Measurements from ENCODE around the gene ABRACL.
"Not testable (repeated sequence)": the region's sequence is repeated elsewhere in the genome, so short reads cannot be mapped to it uniquely, and the experiment has no call there.

The ABRACL gene

GRCh38 chr6:138991206-138991605, 37.3 kb upstream of the ABRACL start:
- no peak for DNase-seq (ENCODE audit: extremely low spot score)
- ChIA-PET CTCF (no interaction called here), POLR2A (no interaction called here)
- no peak for TF ChIP-seq ZNF384 (IDR thresholded peaks at IDR 0.05)
- TF ChIP-seq FOXK2 (IDR thresholded peaks at IDR 0.05): no peak
- no peak for TF ChIP-seq NFRKB (IDR thresholded peaks at IDR 0.05)
- TF ChIP-seq FOXM1 (IDR thresholded peaks at IDR 0.05; ENCODE audit: borderline replicate concordance): no peak
- TF ChIP-seq PKNOX1 (IDR thresholded peaks at IDR 0.05): no peak

- DNase-seq (ENCODE audit: extremely low spot score); POLR2A ChIA-PET: not testable (repeated sequence)
- CTCF ChIA-PET: interaction anchor here (1.4 kb wide), 1 partner anchor 11 kb away, joined by 3 read pairs; no protein-coding TSS in a partner anchor
These were observed 35.6 kb upstream of the ABRACL start for GRCh38 chr6:138992965-138993364.

GRCh38 chr6:138993410-138993809, 35.1 kb upstream of the ABRACL start:
- CTCF ChIA-PET; POLR2A ChIA-PET; DNase-seq (ENCODE audit: extremely low spot score): not testable (repeated sequence)

GRCh38 chr6:138996524-138996923, 32.0 kb upstream of the ABRACL start:
- ChIA-PET POLR2A (no interaction called here), CTCF (no interaction called here)
- DNase-seq (ENCODE audit: extremely low spot score): no peak
- TF ChIP-seq L3MBTL2 (conservative IDR thresholded peaks at IDR 0.05): no peak
- TF ChIP-seq NFRKB (IDR thresholded peaks at IDR 0.05): no peak
- no peak for TF ChIP-seq CTBP1 (IDR thresholded peaks at IDR 0.05; ENCODE audit: borderline replicate concordance)
- TF ChIP-seq ELF4 (IDR thresholded peaks at IDR 0.05): no peak
- no peak for TF ChIP-seq FOXA1 (IDR thresholded peaks at IDR 0.05)
- TF ChIP-seq ARNT (IDR thresholded peaks at IDR 0.05): no peak
- TF ChIP-seq BHLHE40 (IDR thresholded peaks at IDR 0.05; ENCODE audit: borderline replicate concordance): no peak
- no peak for TF ChIP-seq FOXK2 (IDR thresholded peaks at IDR 0.05)
- TF ChIP-seq HDGF (IDR thresholded peaks at IDR 0.05; ENCODE audit: borderline replicate concordance): no peak
- no peak for TF ChIP-seq PKNOX1 (IDR thresholded peaks at IDR 0.05)
- no peak for TF ChIP-seq SUZ12 (IDR thresholded peaks at IDR 0.05)
- TF ChIP-seq ZNF384 (IDR thresholded peaks at IDR 0.05): no peak
- TF ChIP-seq FOXM1 (IDR thresholded peaks at IDR 0.05; ENCODE audit: borderline replicate concordance): no peak
- TF ChIP-seq TARDBP (IDR thresholded peaks at IDR 0.05): no peak
- TF ChIP-seq SP1 (IDR thresholded peaks at IDR 0.05): no peak
- TF ChIP-seq LEF1 (IDR thresholded peaks at IDR 0.05; ENCODE audit: borderline replicate concordance): no peak

GRCh38 chr6:138997136-138997535, 31.4 kb upstream of the ABRACL start:
- DNase-seq (ENCODE audit: extremely low spot score): no peak
- ChIA-PET POLR2A (no interaction called here), CTCF (no interaction called here)
- TF ChIP-seq ELF4 (IDR thresholded peaks at IDR 0.05) (no peak), SUZ12 (IDR thresholded peaks at IDR 0.05) (no peak), FOXK2 (IDR thresholded peaks at IDR 0.05) (no peak)

DNA sequence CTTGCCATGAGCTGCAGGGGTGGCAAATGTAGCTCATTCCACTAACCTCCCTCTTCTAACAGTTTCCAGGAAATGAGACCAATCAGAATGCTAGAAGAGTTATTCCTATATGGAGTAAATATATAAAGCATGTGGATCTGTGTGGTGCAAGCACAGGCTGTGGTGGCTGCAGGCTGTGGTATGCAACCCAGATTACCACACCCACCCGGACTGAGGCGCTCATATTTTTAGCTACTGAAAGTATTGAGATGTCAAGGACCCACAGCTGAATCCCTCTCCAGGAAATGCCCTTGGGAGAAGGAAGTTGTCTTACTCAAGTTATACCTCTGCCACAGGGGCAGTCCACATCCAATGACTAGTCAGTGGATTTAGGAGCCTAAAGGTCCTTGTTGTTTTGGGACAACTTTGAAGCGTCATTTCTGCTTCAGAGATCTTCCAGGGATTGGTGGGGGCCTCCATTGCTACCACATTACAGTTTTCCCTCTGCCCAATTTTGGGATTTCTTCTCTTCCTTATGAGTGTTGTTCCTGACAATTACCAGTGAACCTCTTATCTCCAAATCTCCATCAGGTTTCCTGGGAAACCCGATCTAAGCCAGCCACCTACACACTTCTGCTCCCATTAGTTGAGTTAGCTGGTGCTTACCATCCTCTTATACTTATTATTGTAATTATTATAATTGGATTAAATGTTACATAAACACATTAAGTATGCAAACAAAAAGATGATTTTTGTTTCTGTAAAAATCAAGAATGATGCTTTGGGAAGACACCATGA, 28.4 kb upstream of the ABRACL start:
- no peak for DNase-seq (ENCODE audit: extremely low spot score)
- CTCF ChIA-PET: interaction anchor here (0.6 kb wide), 2 partner anchors 17 to 162 kb away, joined by 3 read pairs; no protein-coding TSS in a partner anchor

More for the DNA sequence above, 28.4 kb upstream of the ABRACL start:
- TF ChIP-seq ZNF384 (IDR thresholded peaks at IDR 0.05) (no peak), FOXK2 (IDR thresholded peaks at IDR 0.05) (no peak), FOXM1 (IDR thresholded peaks at IDR 0.05; ENCODE audit: borderline replicate concordance) (no peak), SUZ12 (IDR thresholded peaks at IDR 0.05) (no peak), TARDBP (IDR thresholded peaks at IDR 0.05) (no peak), BHLHE40 (IDR thresholded peaks at IDR 0.05; ENCODE audit: borderline replicate concordance) (no peak), HDGF (IDR thresholded peaks at IDR 0.05; ENCODE audit: borderline replicate concordance) (no peak), NFRKB (IDR thresholded peaks at IDR 0.05) (no peak), SP1 (IDR thresholded peaks at IDR 0.05) (no peak), CTBP1 (IDR thresholded peaks at IDR 0.05; ENCODE audit: borderline replicate concordance) (no peak), ELF4 (IDR thresholded peaks at IDR 0.05) (no peak), L3MBTL2 (conservative IDR thresholded peaks at IDR 0.05) (no peak), PKNOX1 (IDR thresholded peaks at IDR 0.05) (no peak), LEF1 (IDR thresholded peaks at IDR 0.05; ENCODE audit: borderline replicate concordance) (no peak), FOXA1 (IDR thresholded peaks at IDR 0.05) (no peak), ARNT (IDR thresholded peaks at IDR 0.05) (no peak)
- POLR2A ChIA-PET: no interaction called here

All from HEK293T (cell line).